Neural cell (in vitro differentiated cells): ENCODE data around the gene HYLS1. TPM values are rescaled to one million over a fixed set of nuclear protein-coding genes. Genes with fewer than 3 reads are reported as not detected.

Experiments used
- H2AFZ ChIP-seq: fragments of 200-600, 300-800 bp; sonication (generic), shearing (Covaris generic); 2 replicates; pipeline ENCODE4 v1.6.0; 2014; ENCODE audit warnings: low read depth, mild to moderate bottlenecking, antibody characterized with exemption, low read length, moderate library complexity
- H3F3A ChIP-seq: fragments of 200-600 bp; shearing (Covaris generic); 2 replicates; pipeline ENCODE4 v1.6.1; 2016; ENCODE audit warnings: mild to moderate bottlenecking, moderate library complexity, mixed read lengths, antibody characterized with exemption, low read length; ENCODE audit not compliant: insufficient read depth, poor library complexity, severe bottlenecking
- H3K27ac ChIP-seq: fragments of 200-600, 300-800 bp; sonication (generic), shearing (Covaris generic); 2 replicates; pipeline ENCODE4 v1.5.1; 2014; ENCODE audit warnings: mild to moderate bottlenecking, low read length, moderate library complexity
- H3K27me3 ChIP-seq: fragments of 300-800, 200-600 bp; sonication (generic), shearing (Covaris generic); 2 replicates; pipeline ENCODE4 v1.6.0; 2014; ENCODE audit warnings: mild to moderate bottlenecking, low read depth, low read length, moderate library complexity; ENCODE audit not compliant: insufficient read depth
- H3K36me3 ChIP-seq: fragments of 300-800, 200-600 bp; sonication (generic), shearing (Covaris generic); 2 replicates; pipeline ENCODE4 v1.5.1; 2014; ENCODE audit warnings: mild to moderate bottlenecking, antibody characterized with exemption, low read length, moderate library complexity; ENCODE audit not compliant: insufficient read depth
- H3K4me2 ChIP-seq: fragments of 300-800, 200-600 bp; sonication (generic), shearing (Covaris generic); 2 replicates; pipeline ENCODE4 v1.6.0; 2014; ENCODE audit warnings: mild to moderate bottlenecking, low read length
- H3K4me3 ChIP-seq: fragments of 300-800, 200-600 bp; sonication (generic), shearing (Covaris generic); 2 replicates; pipeline ENCODE4 v1.5.1; 2014; ENCODE audit warnings: mild to moderate bottlenecking, low read length, moderate library complexity
- H3K79me2 ChIP-seq: fragments of 200-600 bp; shearing (Covaris generic); replicated peaks from 2 replicates; pipeline ENCODE4 v1.6.0; 2014; ENCODE audit warnings: mild to moderate bottlenecking, low read length, moderate library complexity; ENCODE audit not compliant: insufficient read depth
- H3K9ac ChIP-seq: fragments of 300-800, 200-600 bp; sonication (generic), shearing (Covaris generic); 2 replicates; pipeline ENCODE4 v1.6.1; 2016; ENCODE audit warnings: mild to moderate bottlenecking, low read length, mixed read lengths
- H3K9me2 ChIP-seq: fragments of 200-600 bp; shearing (Covaris generic); 2 replicates; pipeline ENCODE4 v1.6.1; 2016; ENCODE audit warnings: mild to moderate bottlenecking, low read length, mixed read lengths; ENCODE audit not compliant: insufficient read depth
- H3K9me3 ChIP-seq: fragments of 200-600, 300-800 bp; sonication (generic), shearing (Covaris generic); 2 replicates; pipeline ENCODE4 v1.6.1; 2016; ENCODE audit warnings: mild to moderate bottlenecking, mixed run types, low read length, moderate library complexity, mixed read lengths
- H4K20me1 ChIP-seq: fragments of 200-600 bp; shearing (Covaris generic); 2 replicates; pipeline ENCODE4 v1.6.1; 2016; ENCODE audit warnings: mild to moderate bottlenecking, mixed run types; ENCODE audit not compliant: insufficient read depth
- EP300 ChIP-seq: fragments of 450-650 bp; conservative IDR thresholded peaks from 2 replicates; pipeline ENCODE4 v1.6.1; 2014; ENCODE audit warnings: antibody characterized with exemption, mild to moderate bottlenecking, moderate library complexity; ENCODE audit not compliant: poor library complexity, severe bottlenecking
- EZH2 ChIP-seq: fragments of 200-600, 300-800 bp; shearing (Covaris generic), sonication (generic); IDR thresholded peaks from 2 replicates; pipeline ENCODE4 v1.6.1; 2014; ENCODE audit warnings: antibody characterized with exemption, low read length, borderline replicate concordance, mild to moderate bottlenecking; ENCODE audit not compliant: insufficient read depth, poor library complexity, severe bottlenecking
- MXI1 ChIP-seq: fragments of 450-650 bp; conservative IDR thresholded peaks from 2 replicates; pipeline ENCODE4 v1.6.1; 2014; ENCODE audit warnings: antibody characterized with exemption, mild to moderate bottlenecking; ENCODE audit not compliant: poor library complexity, severe bottlenecking
- POLR2AphosphoS5 ChIP-seq: IDR thresholded peaks from 2 replicates; pipeline ENCODE4 v1.6.1; 2012
- RAD21 ChIP-seq: fragments of 450-650 bp; conservative IDR thresholded peaks from 2 replicates; pipeline ENCODE4 v1.6.1; 2014; ENCODE audit warnings: antibody characterized with exemption, mild to moderate bottlenecking, moderate library complexity
- SMC3 ChIP-seq: fragments of 450-650 bp; conservative IDR thresholded peaks from 2 replicates; pipeline ENCODE4 v1.6.1; 2014; ENCODE audit warnings: antibody characterized with exemption, mild to moderate bottlenecking, moderate library complexity; ENCODE audit not compliant: poor library complexity
- TAF1 ChIP-seq: IDR thresholded peaks from 2 replicates; pipeline ENCODE4 v1.6.1; 2012; ENCODE audit warnings: low read depth
- polyA plus RNA-seq: library from polyadenylated mRNA; depleted of rRNA; stranded (reverse); fragments of >200 nt; gene quantifications from 2 replicates; pipeline ENCODE4 v1.2.3, GENCODE V29; 2014
- TF ChIP-seq, protein P1 (sequence below): fragments of 450-650 bp; IDR thresholded peaks from 2 replicates; pipeline ENCODE4 v1.5.1; 2014; ENCODE audit warnings: antibody characterized with exemption, mild to moderate bottlenecking, moderate library complexity; ENCODE audit not compliant: poor library complexity, severe bottlenecking
- TF ChIP-seq, protein P2 (sequence below): IDR thresholded peaks from 2 replicates; pipeline ENCODE4 v1.6.1; 2012; ENCODE audit warnings: borderline replicate concordance

Gene HYLS1
- polyA plus RNA-seq, 1 donor from 2014 or later, result 6.0 TPM

DNA sequence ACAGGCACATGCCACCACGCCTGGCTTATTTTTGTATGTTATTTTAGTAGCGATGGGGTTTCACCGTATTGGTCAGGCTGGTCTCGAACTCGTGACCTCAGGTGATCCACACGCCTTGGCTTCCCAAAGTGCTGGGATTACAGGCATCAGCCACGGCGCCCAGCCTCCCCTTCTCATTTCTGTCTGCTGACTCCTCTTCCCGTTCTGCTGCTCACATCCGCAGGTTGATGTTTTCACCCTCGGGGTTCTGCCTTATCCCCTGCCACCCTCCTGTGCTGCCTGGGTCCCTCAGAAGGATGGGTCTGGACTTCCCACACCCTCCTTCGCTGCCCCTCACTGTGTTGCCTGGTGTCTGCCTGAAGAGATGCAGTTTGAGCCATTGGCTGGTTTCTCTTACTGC lies 39.2 kb downstream of the HYLS1 start:
- no peaks in the 10 kb centered on the region for H3K9me3 ChIP-seq
- no peaks in the 10 kb centered on the region for H3K27me3 ChIP-seq
- no peaks in the 10 kb centered on the region for H3K9me2 ChIP-seq
- H2AFZ ChIP-seq, result no peak overlapping the region
- H3K4me3 ChIP-seq, result no peak overlapping the region
- H4K20me1 ChIP-seq, result no peaks in the 10 kb centered on the region
- no peak overlapping the region for H3K4me2 ChIP-seq
- H3F3A ChIP-seq, result no peaks in the 10 kb centered on the region
- H3K36me3 ChIP-seq, result no peaks in the 10 kb centered on the region
- no peak overlapping the region for H3K27ac ChIP-seq
- TF ChIP-seq EP300, result no peak
- TF ChIP-seq EZH2, result no peak
- no peak for TF ChIP-seq SMC3
- TF ChIP-seq TAF1, result no peak
- no peak for TF ChIP-seq MXI1
- TF ChIP-seq, protein P1, sequence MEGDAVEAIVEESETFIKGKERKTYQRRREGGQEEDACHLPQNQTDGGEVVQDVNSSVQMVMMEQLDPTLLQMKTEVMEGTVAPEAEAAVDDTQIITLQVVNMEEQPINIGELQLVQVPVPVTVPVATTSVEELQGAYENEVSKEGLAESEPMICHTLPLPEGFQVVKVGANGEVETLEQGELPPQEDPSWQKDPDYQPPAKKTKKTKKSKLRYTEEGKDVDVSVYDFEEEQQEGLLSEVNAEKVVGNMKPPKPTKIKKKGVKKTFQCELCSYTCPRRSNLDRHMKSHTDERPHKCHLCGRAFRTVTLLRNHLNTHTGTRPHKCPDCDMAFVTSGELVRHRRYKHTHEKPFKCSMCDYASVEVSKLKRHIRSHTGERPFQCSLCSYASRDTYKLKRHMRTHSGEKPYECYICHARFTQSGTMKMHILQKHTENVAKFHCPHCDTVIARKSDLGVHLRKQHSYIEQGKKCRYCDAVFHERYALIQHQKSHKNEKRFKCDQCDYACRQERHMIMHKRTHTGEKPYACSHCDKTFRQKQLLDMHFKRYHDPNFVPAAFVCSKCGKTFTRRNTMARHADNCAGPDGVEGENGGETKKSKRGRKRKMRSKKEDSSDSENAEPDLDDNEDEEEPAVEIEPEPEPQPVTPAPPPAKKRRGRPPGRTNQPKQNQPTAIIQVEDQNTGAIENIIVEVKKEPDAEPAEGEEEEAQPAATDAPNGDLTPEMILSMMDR, result no peak
- no peak for TF ChIP-seq POLR2AphosphoS5
- TF ChIP-seq, protein P2, sequence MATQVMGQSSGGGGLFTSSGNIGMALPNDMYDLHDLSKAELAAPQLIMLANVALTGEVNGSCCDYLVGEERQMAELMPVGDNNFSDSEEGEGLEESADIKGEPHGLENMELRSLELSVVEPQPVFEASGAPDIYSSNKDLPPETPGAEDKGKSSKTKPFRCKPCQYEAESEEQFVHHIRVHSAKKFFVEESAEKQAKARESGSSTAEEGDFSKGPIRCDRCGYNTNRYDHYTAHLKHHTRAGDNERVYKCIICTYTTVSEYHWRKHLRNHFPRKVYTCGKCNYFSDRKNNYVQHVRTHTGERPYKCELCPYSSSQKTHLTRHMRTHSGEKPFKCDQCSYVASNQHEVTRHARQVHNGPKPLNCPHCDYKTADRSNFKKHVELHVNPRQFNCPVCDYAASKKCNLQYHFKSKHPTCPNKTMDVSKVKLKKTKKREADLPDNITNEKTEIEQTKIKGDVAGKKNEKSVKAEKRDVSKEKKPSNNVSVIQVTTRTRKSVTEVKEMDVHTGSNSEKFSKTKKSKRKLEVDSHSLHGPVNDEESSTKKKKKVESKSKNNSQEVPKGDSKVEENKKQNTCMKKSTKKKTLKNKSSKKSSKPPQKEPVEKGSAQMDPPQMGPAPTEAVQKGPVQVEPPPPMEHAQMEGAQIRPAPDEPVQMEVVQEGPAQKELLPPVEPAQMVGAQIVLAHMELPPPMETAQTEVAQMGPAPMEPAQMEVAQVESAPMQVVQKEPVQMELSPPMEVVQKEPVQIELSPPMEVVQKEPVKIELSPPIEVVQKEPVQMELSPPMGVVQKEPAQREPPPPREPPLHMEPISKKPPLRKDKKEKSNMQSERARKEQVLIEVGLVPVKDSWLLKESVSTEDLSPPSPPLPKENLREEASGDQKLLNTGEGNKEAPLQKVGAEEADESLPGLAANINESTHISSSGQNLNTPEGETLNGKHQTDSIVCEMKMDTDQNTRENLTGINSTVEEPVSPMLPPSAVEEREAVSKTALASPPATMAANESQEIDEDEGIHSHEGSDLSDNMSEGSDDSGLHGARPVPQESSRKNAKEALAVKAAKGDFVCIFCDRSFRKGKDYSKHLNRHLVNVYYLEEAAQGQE, result no peak
- no peak for TF ChIP-seq RAD21
- H3K9ac ChIP-seq, result no peak overlapping the region
- no peaks in the 10 kb centered on the region for H3K79me2 ChIP-seq

DNA sequence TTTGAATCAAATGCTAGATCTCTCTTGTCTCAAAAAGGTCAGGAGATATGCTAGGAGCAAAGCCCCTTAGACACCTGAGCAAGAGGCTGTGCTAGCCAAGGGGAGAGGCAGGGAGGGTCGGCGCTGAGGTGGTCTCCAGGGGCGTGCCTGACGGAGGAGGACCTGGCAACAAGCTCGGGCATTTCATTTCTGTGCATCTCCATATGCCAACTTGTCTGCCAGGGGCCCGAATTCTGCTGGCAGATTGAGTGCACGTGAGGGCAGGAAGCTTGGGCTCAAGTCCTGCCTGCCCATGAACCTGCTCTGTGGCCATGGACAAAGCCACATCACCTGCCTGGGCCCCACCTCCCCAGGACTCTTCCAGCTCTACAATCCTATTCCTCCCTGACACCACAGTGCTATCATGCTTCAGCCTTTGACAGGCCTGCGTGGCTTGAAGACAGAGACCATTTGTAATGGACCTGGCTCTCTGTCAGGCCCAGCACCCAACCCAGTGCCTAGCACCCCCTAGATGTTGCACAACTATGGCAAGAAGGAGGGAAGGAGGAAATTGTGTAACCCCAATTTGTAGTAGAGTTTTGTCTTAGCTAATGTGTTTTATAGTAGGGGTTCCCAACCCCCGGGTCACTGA lies 42.1 kb downstream of the HYLS1 start:
- Histone ChIP-seq H2AFZ (no peak overlapping the region), H4K20me1 (no peaks in the 10 kb centered on the region), H3K9ac (no peak overlapping the region), H3K79me2 (no peaks in the 10 kb centered on the region), H3K27me3 (no peaks in the 10 kb centered on the region), H3K36me3 (no peaks in the 10 kb centered on the region), H3K27ac (no peak overlapping the region), H3K4me2 (no peak overlapping the region), H3K4me3 (no peak overlapping the region), H3K9me2 (no peaks in the 10 kb centered on the region), H3F3A (no peaks in the 10 kb centered on the region), H3K9me3 (no peaks in the 10 kb centered on the region)
- TF ChIP-seq MXI1 (no peak), TAF1 (no peak), EZH2 (no peak), POLR2AphosphoS5 (no peak), RAD21 (no peak), EP300 (no peak), SMC3 (no peak)
- TF ChIP-seq, protein P2, result no peak
- TF ChIP-seq, protein P1, result no peak
